Measurements from ENCODE around the gene SLC35F1.

Gene SLC35F1

GRCh38 chr6:118309337-118310093 lies 402.5 kb downstream of the SLC35F1 start:
- TF ChIP-seq CTCF (IDR thresholded peaks at IDR 0.05; ENCODE audit: poor library complexity, severe bottlenecking): no peak
- DNase-seq (ENCODE audit: low spot score) (no peak), ATAC-seq (ENCODE audit: low read depth) (no peak)
- no peaks in the 10 kb centered on the region for H3K9me3 ChIP-seq (ENCODE audit: severe bottlenecking)
- H3K4me1 ChIP-seq (ENCODE audit: insufficient read depth, poor library complexity, severe bottlenecking): no peaks in the 10 kb centered on the region
- H3K4me3 ChIP-seq (ENCODE audit: severe bottlenecking): no peak overlapping the region
- no peaks in the 10 kb centered on the region for H3K27me3 ChIP-seq (ENCODE audit: insufficient read depth, poor library complexity, severe bottlenecking)
- H3K27ac ChIP-seq (ENCODE audit: poor library complexity, severe bottlenecking): no peak overlapping the region
- H3K36me3 ChIP-seq (ENCODE audit: low read depth): no peaks in the 10 kb centered on the region

DNA sequence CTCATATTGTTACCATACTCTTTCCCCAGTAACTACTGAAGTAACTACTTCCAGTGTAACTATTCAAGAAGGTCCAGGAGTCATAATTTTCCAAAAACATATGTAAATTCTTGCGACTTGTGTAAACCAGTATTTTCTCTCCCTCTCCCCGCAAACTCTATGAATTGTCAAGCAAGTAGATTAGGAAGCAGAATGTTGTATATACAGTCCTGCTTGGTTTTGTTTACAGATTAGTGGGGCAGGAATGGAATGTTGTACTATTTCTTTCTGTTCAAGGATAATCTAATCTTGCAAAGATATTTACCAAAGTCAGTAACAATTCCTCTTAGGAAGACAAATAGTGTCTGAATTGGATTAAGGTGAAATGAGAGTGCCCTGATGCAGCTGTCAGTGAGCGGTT lies 406.1 kb downstream of the SLC35F1 start:
- H3K4me3 ChIP-seq (ENCODE audit: severe bottlenecking): no peak overlapping the region
- no peak for ATAC-seq (ENCODE audit: low read depth)
- H3K9me3 ChIP-seq (ENCODE audit: severe bottlenecking): no peaks in the 10 kb centered on the region
- no peaks in the 10 kb centered on the region for H3K36me3 ChIP-seq (ENCODE audit: low read depth)
- DNase-seq (ENCODE audit: low spot score): no peak
- H3K27ac ChIP-seq (ENCODE audit: poor library complexity, severe bottlenecking): no peak overlapping the region
- H3K4me1 ChIP-seq (ENCODE audit: insufficient read depth, poor library complexity, severe bottlenecking): no peaks in the 10 kb centered on the region
- no peaks in the 10 kb centered on the region for H3K27me3 ChIP-seq (ENCODE audit: insufficient read depth, poor library complexity, severe bottlenecking)
- no peak for TF ChIP-seq CTCF (IDR thresholded peaks at IDR 0.05; ENCODE audit: poor library complexity, severe bottlenecking)

DNA sequence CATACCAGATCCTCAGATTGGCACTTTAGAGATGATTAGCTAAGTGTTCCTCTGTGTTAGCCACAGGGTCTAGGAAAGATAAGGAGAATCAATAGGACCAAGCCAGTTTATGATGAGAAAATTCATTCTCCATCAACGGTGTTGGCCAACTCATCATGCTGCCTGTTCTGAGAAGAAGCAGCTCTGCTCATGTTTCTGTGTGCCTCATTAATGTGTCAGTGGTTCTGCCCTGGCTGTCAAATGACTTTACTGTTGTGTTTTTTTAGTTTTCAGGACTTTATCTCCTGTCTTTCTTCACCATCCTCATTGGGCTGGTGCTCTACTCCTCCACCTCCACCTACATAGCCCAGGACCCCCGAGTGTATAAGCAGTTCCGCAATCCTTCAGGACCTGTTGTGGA lies 406.7 kb downstream of the SLC35F1 start:
- DNase-seq (ENCODE audit: low spot score) (no peak), ATAC-seq (ENCODE audit: low read depth) (no peak)
- no peaks in the 10 kb centered on the region for H3K27me3 ChIP-seq (ENCODE audit: insufficient read depth, poor library complexity, severe bottlenecking)
- no peak overlapping the region for H3K27ac ChIP-seq (ENCODE audit: poor library complexity, severe bottlenecking)
- no peaks in the 10 kb centered on the region for H3K36me3 ChIP-seq (ENCODE audit: low read depth)
- H3K9me3 ChIP-seq (ENCODE audit: severe bottlenecking): no peaks in the 10 kb centered on the region
- H3K4me3 ChIP-seq (ENCODE audit: severe bottlenecking): no peak overlapping the region
- H3K4me1 ChIP-seq (ENCODE audit: insufficient read depth, poor library complexity, severe bottlenecking): no peaks in the 10 kb centered on the region
- TF ChIP-seq CTCF (IDR thresholded peaks at IDR 0.05; ENCODE audit: poor library complexity, severe bottlenecking): no peak

DNA sequence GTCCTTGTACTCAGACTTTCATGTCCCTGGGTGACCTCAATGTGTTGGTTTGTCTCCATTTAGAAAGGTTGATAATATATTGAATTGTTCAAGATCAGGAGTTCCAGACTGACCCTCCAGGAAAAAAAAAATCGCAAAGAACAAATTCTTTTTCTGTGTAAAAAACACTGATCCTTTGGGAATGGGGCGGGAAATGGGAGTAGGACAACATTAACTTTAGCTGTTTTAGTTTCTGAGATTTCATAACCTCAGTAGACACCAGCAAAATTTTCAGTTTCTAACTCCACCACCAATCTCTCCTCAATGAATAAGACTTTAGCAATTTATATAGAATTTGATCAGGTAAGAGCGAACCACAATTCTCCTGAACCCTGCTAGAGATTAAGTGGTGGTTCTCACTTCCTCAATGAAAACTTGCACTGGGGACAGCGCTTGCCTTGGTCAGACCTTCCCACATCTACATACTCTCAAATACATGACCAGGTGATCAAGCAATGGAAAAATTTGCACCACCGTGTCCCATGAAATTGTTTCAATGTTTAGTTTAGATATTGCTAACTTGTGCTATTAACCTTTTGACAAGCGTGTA lies 409.8 kb downstream of the SLC35F1 start:
- Histone ChIP-seq H3K36me3 (ENCODE audit: low read depth) (no peaks in the 10 kb centered on the region), H3K9me3 (ENCODE audit: severe bottlenecking) (no peaks in the 10 kb centered on the region), H3K4me1 (ENCODE audit: insufficient read depth, poor library complexity, severe bottlenecking) (no peaks in the 10 kb centered on the region), H3K4me3 (ENCODE audit: severe bottlenecking) (no peak overlapping the region), H3K27ac (ENCODE audit: poor library complexity, severe bottlenecking) (no peak overlapping the region), H3K27me3 (ENCODE audit: insufficient read depth, poor library complexity, severe bottlenecking) (no peaks in the 10 kb centered on the region)
- DNase-seq (ENCODE audit: low spot score) (no peak), ATAC-seq (ENCODE audit: low read depth) (no peak)
- TF ChIP-seq CTCF (IDR thresholded peaks at IDR 0.05; ENCODE audit: poor library complexity, severe bottlenecking): no peak

Data from RWPE2 (cell line).